IMR-90 (cell line): ENCODE measurements around the gene CCDC134. TPM values are rescaled to one million over a fixed set of nuclear protein-coding genes. Genes with fewer than 3 reads are reported as not detected.

Source experiments
- ATAC-seq: fragments of 200-7000 bp; cut with Tn5 transposase; 2 replicates; pipeline ENCODE4 v1.9.1; 2020; ENCODE audit warnings: low read depth, mild to moderate bottlenecking, moderate library complexity
- BruUV-seq: library from RNA; stranded (reverse); fragments of 400-500 nt; replicated peaks from 2 replicates; lab custom pipeline; 2021; lab: Mats Ljungman, UMichigan
- CTCF ChIA-PET: fragments of 300-600 bp; formaldehyde crosslinking; extraction: SDS; loops from one replicate; lab custom pipeline; 2021; ENCODE audit warnings: antibody characterized with exemption; lab: Yijun Ruan, JAX
- POLR2A ChIA-PET: fragments of 300-600 bp; sonication (Branson Sonifier 250); formaldehyde crosslinking; loops from one replicate; lab custom pipeline; 2022; ENCODE audit warnings: antibody characterized with exemption; ENCODE audit not compliant: unreplicated experiment; lab: Charles Lee
- DNase-seq: peaks from one replicate; pipeline ENCODE4 v3.0.0; 2013
- H2AFZ ChIP-seq: replicated peaks from 2 replicates; pipeline ENCODE3; 2013; ENCODE audit warnings: low read length, mild to moderate bottlenecking; ENCODE audit not compliant: poor library complexity
- H2AK5ac ChIP-seq: 2 replicates; pipeline ENCODE4 v1.6.1; 2013; ENCODE audit warnings: low read depth, low read length, inconsistent platforms
- H2AK9ac ChIP-seq: replicated peaks from 2 replicates; pipeline ENCODE3; 2013; ENCODE audit warnings: mild to moderate bottlenecking, low read depth, low read length, moderate library complexity; ENCODE audit not compliant: poor library complexity
- H2BK120ac ChIP-seq: 2 replicates; pipeline ENCODE4 v1.6.1; 2013; ENCODE audit warnings: low read depth, low read length, inconsistent platforms
- H2BK15ac ChIP-seq: 3 replicates; pipeline ENCODE4 v1.6.1; 2013; ENCODE audit warnings: low read depth, low read length, inconsistent platforms
- H2BK20ac ChIP-seq: 2 replicates; pipeline ENCODE4 v1.6.1; 2013; ENCODE audit warnings: low read depth, mild to moderate bottlenecking, inconsistent platforms, low read length, moderate library complexity
- H2BK5ac ChIP-seq: 2 replicates; pipeline ENCODE4 v1.6.1; 2013; ENCODE audit warnings: mild to moderate bottlenecking, low read depth, low read length, inconsistent platforms; ENCODE audit not compliant: poor library complexity, severe bottlenecking
- H3K14ac ChIP-seq: replicated peaks from 2 replicates; pipeline ENCODE4 v1.6.1; 2013; ENCODE audit warnings: low read depth, low read length, inconsistent platforms
- H3K18ac ChIP-seq: 2 replicates; pipeline ENCODE4 v1.6.1; 2013; ENCODE audit warnings: low read depth, low read length, control low read depth
- H3K23ac ChIP-seq: 2 replicates; pipeline ENCODE4 v1.6.1; 2013; ENCODE audit warnings: low read depth, low read length, inconsistent platforms
- H3K27ac ChIP-seq: 2 replicates; pipeline ENCODE4 v1.5.1; 2013; ENCODE audit warnings: mild to moderate bottlenecking, control low read depth, low read length; ENCODE audit not compliant: insufficient read depth
- H3K27me3 ChIP-seq: 2 replicates; pipeline ENCODE4 v1.6.1; 2013; ENCODE audit warnings: low read length; ENCODE audit not compliant: control insufficient read depth, insufficient read depth
- H3K36me3 ChIP-seq: 2 replicates; pipeline ENCODE4 v1.6.1; 2013; ENCODE audit warnings: low read length, mixed read lengths; ENCODE audit not compliant: control insufficient read depth, insufficient read depth
- H3K4ac ChIP-seq: 2 replicates; pipeline ENCODE4 v1.6.1; 2013; ENCODE audit warnings: low read depth, low read length, inconsistent platforms
- H3K4me1 ChIP-seq: 2 replicates; pipeline ENCODE4 v1.6.1; 2013; ENCODE audit warnings: low read length, mixed read lengths; ENCODE audit not compliant: control insufficient read depth, insufficient read depth
- H3K4me2 ChIP-seq: 2 replicates; pipeline ENCODE4 v1.6.1; 2013; ENCODE audit warnings: low read depth, mild to moderate bottlenecking, control low read depth, low read length, moderate library complexity
- H3K4me3 ChIP-seq: 2 replicates; pipeline ENCODE4 v1.5.1; 2013; ENCODE audit warnings: low read depth, mild to moderate bottlenecking, control low read depth, low read length, moderate library complexity; ENCODE audit not compliant: insufficient read depth
- H3K56ac ChIP-seq: 2 replicates; pipeline ENCODE4 v1.6.1; 2013; ENCODE audit warnings: low read length, inconsistent platforms; ENCODE audit not compliant: insufficient read depth; ENCODE audit errors: extremely low read depth
- H3K79me1 ChIP-seq, 2 experiments: 2 replicates each; pipeline ENCODE4 v1.6.1; 2013; ENCODE audit warnings: low read length in 2 of 2, inconsistent platforms in 1 of 2, low read depth in 1 of 2
- H3K9ac ChIP-seq: 2 replicates; pipeline ENCODE4 v1.6.1; 2013; ENCODE audit warnings: low read depth, low read length, control low read depth
- H3K9me1 ChIP-seq: 2 replicates; pipeline ENCODE4 v1.6.1; 2013; ENCODE audit warnings: low read length, inconsistent platforms; ENCODE audit not compliant: insufficient read depth
- H3K9me3 ChIP-seq: 2 replicates; pipeline ENCODE4 v1.6.1; 2013; ENCODE audit warnings: low read length; ENCODE audit not compliant: control insufficient read depth, insufficient read depth
- H4K20me1 ChIP-seq: 2 replicates; pipeline ENCODE4 v1.6.1; 2013; ENCODE audit warnings: low read length, inconsistent platforms; ENCODE audit not compliant: insufficient read depth
- H4K5ac ChIP-seq: 2 replicates; pipeline ENCODE4 v1.6.1; 2013; ENCODE audit warnings: mild to moderate bottlenecking, low read depth, low read length, control low read depth
- H4K8ac ChIP-seq, 2 experiments: 2 replicates each; pipeline ENCODE4 v1.6.1; 2013; ENCODE audit warnings: low read depth in 2 of 2, low read length in 2 of 2, control low read depth in 1 of 2, inconsistent platforms in 1 of 2
- H4K91ac ChIP-seq: 2 replicates; pipeline ENCODE4 v1.6.1; 2013; ENCODE audit warnings: low read depth, low read length, inconsistent platforms; ENCODE audit not compliant: insufficient read depth
- BHLHE40 ChIP-seq: fragments of 150-350 bp; IDR thresholded peaks from 2 replicates; pipeline ENCODE4 v1.6.1; 2016; ENCODE audit warnings: mild to moderate bottlenecking, low read depth, low read length
- CEBPB ChIP-seq: IDR thresholded peaks from 2 replicates; pipeline ENCODE4 v1.6.1; 2012; ENCODE audit warnings: low read depth, low read length, improper control_type of control experiment
- CHD1 ChIP-seq: IDR thresholded peaks from 2 replicates; pipeline ENCODE4 v1.6.1; 2012; ENCODE audit warnings: low read depth, low read length, improper control_type of control experiment
- CTCF ChIP-seq: conservative IDR thresholded peaks from 2 replicates; pipeline ENCODE4 v1.5.1; 2012; ENCODE audit warnings: mild to moderate bottlenecking, low read depth, low read length, improper control_type of control experiment
- FOS ChIP-seq: fragments of 150-350 bp; IDR thresholded peaks from 2 replicates; pipeline ENCODE4 v1.6.1; 2016; ENCODE audit warnings: low read depth, low read length
- MAFK ChIP-seq: IDR thresholded peaks from 2 replicates; pipeline ENCODE4 v1.6.1; 2012; ENCODE audit warnings: low read depth, low read length, improper control_type of control experiment
- MAZ ChIP-seq: IDR thresholded peaks from 2 replicates; pipeline ENCODE4 v1.6.1; 2012; ENCODE audit warnings: low read depth, mild to moderate bottlenecking, low read length, improper control_type of control experiment, moderate library complexity, borderline replicate concordance
- NFE2L2 ChIP-seq: fragments of 150-350 bp; IDR thresholded peaks from 2 replicates; pipeline ENCODE4 v1.6.1; 2016; ENCODE audit warnings: low read depth, mild to moderate bottlenecking, low read length
- POLR2A ChIP-seq: IDR thresholded peaks from 2 replicates; pipeline ENCODE4 v1.6.1; 2012; ENCODE audit warnings: mild to moderate bottlenecking, low read depth, low read length
- RAD21 ChIP-seq: IDR thresholded peaks from 2 replicates; pipeline ENCODE4 v1.6.1; 2012; ENCODE audit warnings: low read length, improper control_type of control experiment
- RCOR1 ChIP-seq: IDR thresholded peaks from 2 replicates; pipeline ENCODE4 v1.6.1; 2012; ENCODE audit warnings: mild to moderate bottlenecking, low read length, improper control_type of control experiment; ENCODE audit not compliant: insufficient replicate concordance
- SMC3 ChIP-seq: fragments of 150-350 bp; IDR thresholded peaks from 2 replicates; pipeline ENCODE4 v1.6.1; 2016; ENCODE audit warnings: low read depth, mild to moderate bottlenecking, antibody characterized with exemption, low read length, moderate library complexity
- WGBS, 2 experiments: methylation state at CpG; one replicate each; pipeline versions ENCODE4 v1.1.5 to v1.1.7; 2013; ENCODE audit warnings: missing lambda C conversion rate in 2 of 2; ENCODE audit not compliant: insufficient read length in 1 of 2; ENCODE audit errors: extremely low coverage in 2 of 2; 5-methylcytosine and 5-hydroxymethylcytosine counted together
- dilution Hi-C: fragments of 300-500 bp; cut with HindIII; formaldehyde crosslinking; loops from one replicate; pipeline ENCODE4 v1.14.3; 2018; ENCODE audit warnings: low sequenced_read_pairs; ENCODE audit not compliant: unreplicated experiment
- in situ Hi-C: fragments of 300-500 bp; cut with MboI; formaldehyde crosslinking; loops from 3 replicates; pipeline ENCODE4 v1.14.3; 2019; ENCODE audit warnings: low sequenced_read_pairs, inconsistent platforms, mixed read lengths
- intact Hi-C: fragments of 100-400 bp; cut with micrococcal nuclease; formaldehyde crosslinking; loops from 2 replicates; pipeline ENCODE4 v1.10.0; 2022
- polyA plus RNA-seq, 3 experiments: library from polyadenylated mRNA; depleted of rRNA; stranded (reverse); fragments of >200 nt; gene quantifications; 2 replicates each; pipeline ENCODE4 v1.2.3, GENCODE V29; 2012; ENCODE audit warnings: low replicate concordance in 1 of 3
- total RNA-seq: library from RNA; depleted of rRNA; stranded (reverse); fragments of >200 nt; gene quantifications from 2 replicates; pipeline ENCODE4 v1.2.3, GENCODE V29; 2012
- TF ChIP-seq, protein P1 (sequence below): fragments of 150-350 bp; IDR thresholded peaks from 2 replicates; pipeline ENCODE4 v1.6.1; 2017; ENCODE audit warnings: mild to moderate bottlenecking, antibody characterized with exemption, low read length, low read depth

CCDC134 gene
- total and polyA plus RNA-seq, 2 of the 4 experiments (the other 2 are of a cell fraction) = 5.1 to 7.0 TPM

- TF ChIP-seq CEBPB = no peak
These were observed at the start of gene CCDC134 (continued) for GRCh38 chr22:41800348-41801146.

GRCh38 chr22:41752011-41752970 lies 48.2 kb upstream of the CCDC134 start:
- Histone ChIP-seq H3K9me3 (no peaks in the 10 kb centered on the region), H3K18ac (no peak overlapping the region), H2BK20ac (no peak overlapping the region), H3K36me3 (no peaks in the 10 kb centered on the region), H4K20me1 (no peaks in the 10 kb centered on the region; the same call in 1 of the 2 replicates), H3K4me3 (no peak overlapping the region), H3K56ac (no peak overlapping the region), H3K14ac (no peak overlapping the region), H2AK9ac (no peak overlapping the region), H3K27me3 (peaks cover 32% of the 10 kb centered on the region), H2BK120ac (no peak overlapping the region), H3K9ac (no peak overlapping the region), H3K4me2 (no peak overlapping the region), H4K5ac (no peak overlapping the region), H3K79me1 (no peaks in the 10 kb centered on the region), H3K9me1 (no peaks in the 10 kb centered on the region; the same call in 1 of the 2 replicates), H3K23ac (no peak overlapping the region), H2AFZ (no peak overlapping the region), H3K4ac (no peak overlapping the region), H3K4me1 (no peaks in the 10 kb centered on the region), H2BK5ac (no peak overlapping the region), H4K91ac (no peak overlapping the region), H4K8ac (no peak overlapping the region), H2BK15ac (no peak overlapping the region), H2AK5ac (no peak overlapping the region), H3K27ac (no peak overlapping the region)
- dilution Hi-C loops (no loop called here), in situ Hi-C loops (no loop called here), intact Hi-C loops (no loop called here)
- ChIA-PET POLR2A (no interaction called here), CTCF (no interaction called here)
- no peak for ATAC-seq
- no peak for DNase-seq
- BruUV-seq = no TSS peak
- WGBS, 2 experiments = 50% methylated on average over 2 of the region's 5 CpGs; no CpG with 5 or more reads in 1 of the 2 experiments
- TF ChIP-seq, protein P1, sequence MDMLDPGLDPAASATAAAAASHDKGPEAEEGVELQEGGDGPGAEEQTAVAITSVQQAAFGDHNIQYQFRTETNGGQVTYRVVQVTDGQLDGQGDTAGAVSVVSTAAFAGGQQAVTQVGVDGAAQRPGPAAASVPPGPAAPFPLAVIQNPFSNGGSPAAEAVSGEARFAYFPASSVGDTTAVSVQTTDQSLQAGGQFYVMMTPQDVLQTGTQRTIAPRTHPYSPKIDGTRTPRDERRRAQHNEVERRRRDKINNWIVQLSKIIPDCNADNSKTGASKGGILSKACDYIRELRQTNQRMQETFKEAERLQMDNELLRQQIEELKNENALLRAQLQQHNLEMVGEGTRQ = no peak
- TF ChIP-seq BHLHE40 = no peak
- TF ChIP-seq SMC3 = no peak
- TF ChIP-seq RAD21 = no peak
- no peak for TF ChIP-seq RCOR1
- TF ChIP-seq CHD1 = no peak
- TF ChIP-seq MAZ = no peak
- TF ChIP-seq CTCF = no peak
- TF ChIP-seq POLR2A = no peak
- TF ChIP-seq NFE2L2 = no peak
- no peak for TF ChIP-seq FOS
- no peak for TF ChIP-seq MAFK
